8988T (cell line): Measurements from ENCODE around the gene RAD51AP1.
A peak's percentile ranks its signal among the peaks of the same experiment; 100 is the strongest.

Source experiments
- DNase-seq: peaks from one replicate; pipeline ENCODE4 v3.0.0; 2011

The RAD51AP1 gene

GRCh38 chr12:4603946-4604345, 65.3 kb downstream of the RAD51AP1 start:
- no peak for DNase-seq

DNA sequence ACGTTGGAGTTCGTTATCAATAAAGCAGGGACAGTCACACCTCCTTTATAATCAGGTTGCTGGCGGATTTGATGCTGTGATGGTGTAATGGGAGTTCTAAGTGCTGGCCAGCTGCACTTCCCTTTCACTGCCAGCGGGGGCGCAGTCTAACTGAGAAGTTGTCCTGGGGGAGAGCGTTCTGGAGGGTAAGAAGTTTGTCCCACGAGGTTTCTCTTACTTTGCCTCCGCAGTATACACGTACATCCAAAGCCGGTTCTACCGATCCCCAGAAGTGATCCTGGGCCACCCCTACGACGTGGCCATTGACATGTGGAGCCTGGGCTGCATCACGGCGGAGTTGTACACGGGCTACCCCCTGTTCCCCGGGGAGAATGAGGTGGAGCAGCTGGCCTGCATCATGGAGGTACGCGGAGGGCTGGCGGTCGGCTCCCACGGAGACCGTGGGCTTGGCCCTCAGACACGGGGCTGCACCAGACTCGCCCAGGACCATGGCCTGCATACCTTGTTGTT, 66.0 kb downstream of the RAD51AP1 start:
- peak; percentile 27 for DNase-seq

GRCh38 chr12:4607056-4607455, 68.4 kb downstream of the RAD51AP1 start:
- DNase-seq, result no peak

- no peak for DNase-seq
These were observed 70.4 kb downstream of the RAD51AP1 start for GRCh38 chr12:4609071-4609470.
